AG04450 (cell line): ENCODE data around the gene TBX1. TPM values are rescaled to one million over a fixed set of nuclear protein-coding genes. Genes with fewer than 3 reads are reported as not detected.

Experiments
- CTCF ChIA-PET: fragments of 300-600, 350-600 bp; formaldehyde crosslinking; extraction: SDS; loops from one replicate; lab custom pipeline; 2022; ENCODE audit warnings: antibody characterized with exemption, inconsistent platforms; lab: Charles Lee
- POLR2A ChIA-PET: fragments of 350-600 bp; formaldehyde crosslinking; extraction: SDS; loops from one replicate; lab custom pipeline; 2021; ENCODE audit warnings: antibody characterized with exemption, inconsistent platforms; lab: Yijun Ruan, JAX
- DNase-seq: peaks from one replicate; pipeline ENCODE4 v3.0.0-alpha.2; 2011; ENCODE audit warnings: low read depth, low spot score
- H3K27ac ChIP-seq: one replicate; pipeline ENCODE4 v1.5.1; 2012; ENCODE audit warnings: low read depth, low read length, control low read depth
- H3K27me3 ChIP-seq: one replicate; pipeline ENCODE4 v1.6.0; 2012; ENCODE audit warnings: low read length; ENCODE audit not compliant: control insufficient read depth, insufficient read depth
- H3K4me3 ChIP-seq: 2 replicates; pipeline ENCODE4 v1.5.1; 2011; ENCODE audit warnings: mild to moderate bottlenecking, low read depth, low read length, control low read depth
- H3K9me3 ChIP-seq: 2 replicates; pipeline ENCODE4 v1.5.1; 2012; ENCODE audit warnings: low read length; ENCODE audit not compliant: control insufficient read depth, insufficient read depth
- polyA plus RNA-seq: library from polyadenylated mRNA; depleted of rRNA; stranded (reverse); fragments of >200 nt; gene quantifications from 2 replicates; pipeline ENCODE4 v1.2.3, GENCODE V29; 2011
- TF ChIP-seq, protein P1 (sequence below): IDR thresholded peaks from 2 replicates; pipeline ENCODE4 v1.5.1; 2011; ENCODE audit warnings: low read depth, low read length, control low read depth, inconsistent platforms

The TBX1 gene
- polyA plus RNA-seq, 1 experiment, result not detected

GRCh38 chr22:19799322-19800190 is 39.0 kb downstream of the TBX1 start:
- DNase-seq, result peak; percentile 77
- H3K4me3 ChIP-seq, result no peak overlapping the region
- TF ChIP-seq, protein P1, sequence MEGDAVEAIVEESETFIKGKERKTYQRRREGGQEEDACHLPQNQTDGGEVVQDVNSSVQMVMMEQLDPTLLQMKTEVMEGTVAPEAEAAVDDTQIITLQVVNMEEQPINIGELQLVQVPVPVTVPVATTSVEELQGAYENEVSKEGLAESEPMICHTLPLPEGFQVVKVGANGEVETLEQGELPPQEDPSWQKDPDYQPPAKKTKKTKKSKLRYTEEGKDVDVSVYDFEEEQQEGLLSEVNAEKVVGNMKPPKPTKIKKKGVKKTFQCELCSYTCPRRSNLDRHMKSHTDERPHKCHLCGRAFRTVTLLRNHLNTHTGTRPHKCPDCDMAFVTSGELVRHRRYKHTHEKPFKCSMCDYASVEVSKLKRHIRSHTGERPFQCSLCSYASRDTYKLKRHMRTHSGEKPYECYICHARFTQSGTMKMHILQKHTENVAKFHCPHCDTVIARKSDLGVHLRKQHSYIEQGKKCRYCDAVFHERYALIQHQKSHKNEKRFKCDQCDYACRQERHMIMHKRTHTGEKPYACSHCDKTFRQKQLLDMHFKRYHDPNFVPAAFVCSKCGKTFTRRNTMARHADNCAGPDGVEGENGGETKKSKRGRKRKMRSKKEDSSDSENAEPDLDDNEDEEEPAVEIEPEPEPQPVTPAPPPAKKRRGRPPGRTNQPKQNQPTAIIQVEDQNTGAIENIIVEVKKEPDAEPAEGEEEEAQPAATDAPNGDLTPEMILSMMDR, result 0 out of 2 replicates have a peak, but pooled peaks have one; percentile 14
- ChIA-PET CTCF (interaction anchor here (0.7 to 1.2 kb wide), 2 partner anchors 69 to 111 kb away, joined by 3 read pairs; no protein-coding TSS in a partner anchor), POLR2A (no interaction called here)
- H3K27ac ChIP-seq, result peak overlapping the region; percentile 52
- H3K9me3 ChIP-seq, result no peaks in the 10 kb centered on the region; the same call in 1 of the 2 replicates
- no peaks in the 10 kb centered on the region for H3K27me3 ChIP-seq

- ChIA-PET POLR2A (no interaction called here), CTCF (interaction anchor here (0.7 to 1.0 kb wide), 2 partner anchors 106 to 110 kb away, joined by 3 read pairs; no protein-coding TSS in a partner anchor)
- H3K4me3 ChIP-seq, result no peak overlapping the region
- no peak for DNase-seq
- H3K9me3 ChIP-seq, result no peaks in the 10 kb centered on the region; the same call in 1 of the 2 replicates
- no peaks in the 10 kb centered on the region for H3K27me3 ChIP-seq
- H3K27ac ChIP-seq, result no peak overlapping the region
- TF ChIP-seq, protein P1, result no peak
These were observed 39.7 kb downstream of the TBX1 start for GRCh38 chr22:19800306-19800705.

DNA sequence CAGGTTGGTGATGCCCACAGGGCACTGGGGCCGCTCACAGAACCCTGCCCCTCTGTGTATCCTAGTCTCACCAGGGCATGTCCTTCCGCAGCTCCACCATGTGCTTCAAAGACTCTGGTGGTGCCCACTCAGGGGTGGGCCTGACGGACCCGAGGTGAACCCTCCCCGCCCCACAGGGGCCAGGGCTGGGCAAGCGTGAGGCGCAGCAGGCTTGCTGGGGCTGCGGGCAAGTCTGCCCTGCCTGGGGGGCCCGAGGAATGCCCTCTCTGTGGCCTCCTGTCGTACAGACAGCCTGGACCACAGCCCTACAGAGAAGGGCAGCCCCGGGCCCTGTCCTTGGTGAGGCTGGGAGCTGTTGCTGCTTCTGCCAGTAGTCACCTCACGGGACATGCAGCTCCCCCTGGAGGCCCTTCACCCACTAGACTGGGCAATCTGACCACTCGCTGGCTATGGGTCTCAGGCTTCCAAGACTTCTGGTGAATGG is 40.2 kb downstream of the TBX1 start:
- TF ChIP-seq, protein P1, result peak; percentile 51
- CTCF ChIA-PET, result interaction anchor here (0.6 to 1.0 kb wide), 3 partner anchors 89 to 106 kb away, joined by 3 read pairs; no protein-coding TSS in a partner anchor
- POLR2A ChIA-PET, result interaction anchor here (0.7 kb wide), 1 partner anchor 65 kb away, joined by 6 read pairs; no protein-coding TSS in a partner anchor

GRCh38 chr22:19801340-19802000 is 40.9 kb downstream of the TBX1 start:
- POLR2A ChIA-PET, result interaction anchor here (0.7 kb wide), 1 partner anchor 64 kb away, joined by 6 read pairs; no protein-coding TSS in a partner anchor
- H3K27ac ChIP-seq, result no peak overlapping the region
- TF ChIP-seq, protein P1, result no peak
- H3K9me3 ChIP-seq, result no peaks in the 10 kb centered on the region; the same call in 1 of the 2 replicates
- no peaks in the 10 kb centered on the region for H3K27me3 ChIP-seq
- CTCF ChIA-PET, result interaction anchor here (0.6 to 1.0 kb wide), 3 partner anchors 88 to 105 kb away, joined by 3 read pairs; no protein-coding TSS in a partner anchor
- H3K4me3 ChIP-seq, result no peak overlapping the region
- no peak for DNase-seq

More for the DNA sequence above, 40.2 kb downstream of the TBX1 start:
- Histone ChIP-seq H3K9me3 (no peaks in the 10 kb centered on the region; the same call in 1 of the 2 replicates), H3K27ac (no peak overlapping the region), H3K27me3 (no peaks in the 10 kb centered on the region), H3K4me3 (no peak overlapping the region)
- DNase-seq, result no peak
